Measurements from ENCODE around the gene COX6A2. TPM values are rescaled to one million over a fixed set of nuclear protein-coding genes. Genes with fewer than 3 reads are reported as not detected.

The COX6A2 gene
- not detected in 2 replicates for total RNA-seq (ENCODE audit: low replicate concordance)
- long read RNA-seq: 0 reads

GRCh38 chr16:31428279-31428597 lies at the start of gene COX6A2:
Gene COX6A2, minus strand, starts transcription at chr16:31428360. Its CDS starts 35 bp downstream, at chr16:31428325.
- no peak within 1 kb of the TSS for H3K27ac Mint-ChIP-seq
- TF ChIP-seq, protein P1, sequence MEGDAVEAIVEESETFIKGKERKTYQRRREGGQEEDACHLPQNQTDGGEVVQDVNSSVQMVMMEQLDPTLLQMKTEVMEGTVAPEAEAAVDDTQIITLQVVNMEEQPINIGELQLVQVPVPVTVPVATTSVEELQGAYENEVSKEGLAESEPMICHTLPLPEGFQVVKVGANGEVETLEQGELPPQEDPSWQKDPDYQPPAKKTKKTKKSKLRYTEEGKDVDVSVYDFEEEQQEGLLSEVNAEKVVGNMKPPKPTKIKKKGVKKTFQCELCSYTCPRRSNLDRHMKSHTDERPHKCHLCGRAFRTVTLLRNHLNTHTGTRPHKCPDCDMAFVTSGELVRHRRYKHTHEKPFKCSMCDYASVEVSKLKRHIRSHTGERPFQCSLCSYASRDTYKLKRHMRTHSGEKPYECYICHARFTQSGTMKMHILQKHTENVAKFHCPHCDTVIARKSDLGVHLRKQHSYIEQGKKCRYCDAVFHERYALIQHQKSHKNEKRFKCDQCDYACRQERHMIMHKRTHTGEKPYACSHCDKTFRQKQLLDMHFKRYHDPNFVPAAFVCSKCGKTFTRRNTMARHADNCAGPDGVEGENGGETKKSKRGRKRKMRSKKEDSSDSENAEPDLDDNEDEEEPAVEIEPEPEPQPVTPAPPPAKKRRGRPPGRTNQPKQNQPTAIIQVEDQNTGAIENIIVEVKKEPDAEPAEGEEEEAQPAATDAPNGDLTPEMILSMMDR (conservative IDR thresholded peaks at IDR 0.05): no peak
- no peak within 1 kb of the TSS for H3K4me3 Mint-ChIP-seq
- no peak for DNase-seq (ENCODE audit: extremely low spot score, unreplicated experiment)
- peaks cover 38% of the 10 kb centered on the region for H3K27me3 Mint-ChIP-seq
- no peaks in the 10 kb centered on the region for H3K9me3 Mint-ChIP-seq
- H3K4me1 Mint-ChIP-seq (ENCODE audit: unreplicated experiment): no peaks in the 10 kb centered on the region
- no peaks in the 10 kb centered on the region for H3K36me3 Mint-ChIP-seq

DNA sequence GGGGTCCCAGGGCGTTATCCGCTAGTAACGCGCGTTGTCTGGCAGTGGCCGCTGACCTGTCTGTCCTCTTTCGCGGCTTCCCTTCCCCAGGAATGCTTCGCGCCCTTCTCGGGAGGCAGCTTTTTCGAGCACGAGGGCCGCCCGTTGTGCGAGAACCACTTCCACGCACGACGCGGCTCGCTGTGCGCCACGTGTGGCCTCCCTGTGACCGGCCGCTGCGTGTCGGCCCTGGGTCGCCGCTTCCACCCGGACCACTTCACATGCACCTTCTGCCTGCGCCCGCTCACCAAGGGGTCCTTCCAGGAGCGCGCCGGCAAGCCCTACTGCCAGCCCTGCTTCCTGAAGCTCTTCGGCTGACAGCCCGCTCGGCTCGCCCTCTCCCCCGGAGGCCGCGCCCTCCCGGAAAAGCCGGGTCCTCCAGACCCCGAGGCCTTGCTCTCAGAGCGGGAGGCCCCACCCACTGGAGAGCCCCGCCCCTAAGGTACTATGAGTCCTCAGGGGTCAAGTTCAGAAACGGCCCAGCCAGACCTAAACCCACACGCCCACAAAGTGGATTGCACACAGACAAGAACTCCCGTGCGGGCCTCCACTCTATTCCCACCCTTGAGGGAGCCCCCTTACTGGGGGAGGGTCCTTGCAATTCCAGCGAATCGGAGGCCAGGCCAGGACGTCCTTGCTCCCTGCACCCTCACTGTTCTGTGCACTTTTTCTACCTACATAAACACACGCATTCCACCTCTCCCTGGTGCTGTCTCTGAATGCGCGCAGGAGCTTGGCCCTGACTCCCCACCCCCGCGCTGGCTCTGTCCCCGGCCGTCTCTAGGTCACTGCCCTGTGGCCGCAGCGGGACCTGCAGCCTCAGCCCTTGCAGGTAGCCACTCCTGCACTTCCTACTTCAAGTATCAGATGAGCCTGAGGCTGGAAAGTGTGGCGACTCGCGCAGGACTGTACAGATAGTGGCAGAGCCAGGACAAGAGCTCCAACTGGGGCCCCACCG lies 49.4 kb upstream of the COX6A2 start:
- peaks cover 5% of the 10 kb centered on the region for H3K36me3 Mint-ChIP-seq
- TF ChIP-seq, protein P1 (conservative IDR thresholded peaks at IDR 0.05): peak; percentile 52
- peak overlapping the region; percentile 86 for H3K4me3 Mint-ChIP-seq
- peak overlapping the region; percentile 66 for H3K27ac Mint-ChIP-seq
- peaks cover 5% of the 10 kb centered on the region for H3K4me1 Mint-ChIP-seq (ENCODE audit: unreplicated experiment)
- peaks cover 58% of the 10 kb centered on the region for H3K27me3 Mint-ChIP-seq
- no peak for DNase-seq (ENCODE audit: extremely low spot score, unreplicated experiment)
- no peaks in the 10 kb centered on the region for H3K9me3 Mint-ChIP-seq

DNA sequence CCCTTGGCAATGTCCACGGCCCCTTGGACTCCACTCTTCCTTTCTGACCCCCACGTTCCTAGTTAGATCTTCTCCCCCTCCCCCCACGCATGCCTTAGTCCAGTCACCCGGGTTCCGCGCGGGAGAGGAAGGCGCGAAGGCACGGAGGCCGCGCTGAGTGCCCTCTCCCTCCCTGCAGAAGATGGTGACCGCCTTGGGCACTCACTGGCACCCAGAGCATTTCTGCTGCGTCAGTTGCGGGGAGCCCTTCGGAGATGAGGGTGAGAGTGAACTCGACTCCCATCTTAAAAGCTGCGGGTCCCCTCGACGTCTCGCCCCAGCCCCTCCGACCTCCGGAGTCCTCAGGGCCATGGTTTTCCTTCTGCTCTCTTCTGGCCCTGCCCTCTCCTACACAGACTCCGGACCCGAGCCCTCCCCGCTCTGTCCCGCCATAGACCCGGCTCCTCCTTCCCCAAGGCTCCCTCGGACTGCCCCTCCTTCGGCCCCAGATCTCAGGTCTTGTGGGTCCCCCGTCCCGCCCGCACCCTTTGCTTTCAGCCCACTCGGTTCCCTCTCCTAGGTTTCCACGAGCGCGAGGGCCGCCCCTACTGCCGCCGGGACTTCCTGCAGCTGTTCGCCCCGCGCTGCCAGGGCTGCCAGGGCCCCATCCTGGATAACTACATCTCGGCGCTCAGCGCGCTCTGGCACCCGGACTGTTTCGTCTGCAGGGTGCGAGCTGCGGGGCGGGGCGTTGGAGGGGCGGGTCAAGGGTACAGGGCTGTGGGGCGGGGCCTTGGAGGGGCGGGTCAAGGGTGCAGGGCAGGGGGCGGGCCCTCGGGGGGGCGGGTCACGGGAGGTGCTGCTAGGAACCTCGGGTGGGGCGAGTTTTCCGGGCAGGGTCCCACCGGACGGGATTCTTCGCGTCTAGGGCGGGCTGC lies 48.4 kb upstream of the COX6A2 start:
- H3K27me3 Mint-ChIP-seq: peaks cover 53% of the 10 kb centered on the region
- peaks cover 8% of the 10 kb centered on the region for H3K4me1 Mint-ChIP-seq (ENCODE audit: unreplicated experiment)
- H3K27ac Mint-ChIP-seq: peak overlapping the region; percentile 36
- no peaks in the 10 kb centered on the region for H3K9me3 Mint-ChIP-seq
- peaks cover 5% of the 10 kb centered on the region for H3K36me3 Mint-ChIP-seq
- H3K4me3 Mint-ChIP-seq: peak overlapping the region; percentile 86
- TF ChIP-seq, protein P1 (conservative IDR thresholded peaks at IDR 0.05): no peak
- DNase-seq (ENCODE audit: extremely low spot score, unreplicated experiment): no peak

DNA sequence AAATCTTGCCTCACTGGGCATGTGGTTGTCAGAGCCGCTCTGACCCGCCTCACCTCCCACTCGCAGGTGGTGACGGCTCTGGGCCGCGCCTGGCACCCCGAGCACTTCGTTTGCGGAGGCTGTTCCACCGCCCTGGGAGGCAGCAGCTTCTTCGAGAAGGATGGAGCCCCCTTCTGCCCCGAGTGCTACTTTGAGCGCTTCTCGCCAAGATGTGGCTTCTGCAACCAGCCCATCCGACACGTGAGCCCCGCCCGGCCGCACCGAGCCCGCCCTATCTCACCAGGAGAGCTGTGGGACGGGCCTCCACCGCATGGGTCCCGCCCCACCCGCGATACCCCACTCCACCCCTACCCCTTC lies 47.8 kb upstream of the COX6A2 start:
- H3K4me1 Mint-ChIP-seq (ENCODE audit: unreplicated experiment): peaks cover 15% of the 10 kb centered on the region
- peaks cover 57% of the 10 kb centered on the region for H3K27me3 Mint-ChIP-seq
- no peak for DNase-seq (ENCODE audit: extremely low spot score, unreplicated experiment)
- TF ChIP-seq, protein P1 (conservative IDR thresholded peaks at IDR 0.05): no peak
- H3K4me3 Mint-ChIP-seq: peak overlapping the region; percentile 83
- H3K36me3 Mint-ChIP-seq: peaks cover 5% of the 10 kb centered on the region
- peak overlapping the region; percentile 36 for H3K27ac Mint-ChIP-seq
- H3K9me3 Mint-ChIP-seq: no peaks in the 10 kb centered on the region

Data from type B pancreatic cell (in vitro differentiated cells).